Upper lobe of right lung (tissue), 1 donor: ENCODE measurements around the gene CEACAM5. TPM values are rescaled to one million over a fixed set of nuclear protein-coding genes. Genes with fewer than 3 reads are reported as not detected.
A peak's percentile ranks its signal among the peaks of the same experiment; 100 is the strongest.

Experiments used
- ATAC-seq: fragments of 200-7000 bp; cut with Tn5 transposase; one replicate; pipeline ENCODE4 v1.9.1; 2020; ENCODE audit warnings: mild to moderate bottlenecking, moderate library complexity
- DNase-seq: peaks from one replicate; pipeline ENCODE4 v3.0.0-alpha.2; 2020
- H3K27ac ChIP-seq: fragments of 200-600 bp; one replicate; pipeline ENCODE4 v1.8.0; 2022
- H3K27me3 ChIP-seq: fragments of 200-600 bp; one replicate; pipeline ENCODE4 v1.8.0; 2022; ENCODE audit warnings: mild to moderate bottlenecking
- H3K36me3 ChIP-seq: fragments of 200-600 bp; one replicate; pipeline ENCODE4 v1.8.0; 2022
- H3K4me1 ChIP-seq: fragments of 200-600 bp; one replicate; pipeline ENCODE4 v1.8.0; 2022
- H3K4me3 ChIP-seq: fragments of 200-600 bp; one replicate; pipeline ENCODE4 v1.8.0; 2022; ENCODE audit warnings: mild to moderate bottlenecking
- H3K9me3 ChIP-seq: fragments of 200-600 bp; one replicate; pipeline ENCODE4 v1.8.0; 2022
- intact Hi-C: fragments of 100-400 bp; cut with DNase I; formaldehyde crosslinking; loops from one replicate; pipeline ENCODE4 v1.11.0; 2022
- total RNA-seq: library from RNA; stranded (reverse); fragmentation: NEBNext Ultra II Directional; extraction: Animal tissue kit (Norgen Biotek cat#: 25700); gene quantifications from one replicate; pipeline ENCODE4 v1.2.1, GENCODE V29; 2021
- TF ChIP-seq, protein P1 (sequence below): fragments of 200-600 bp; IDR thresholded peaks from one replicate; pipeline ENCODE4 v1.8.0; 2022; ENCODE audit warnings: antibody characterized with exemption
- donor health status: DM: no; HTN: yes; CAD: no; lungs with severe emphysema.

CEACAM5 gene
- total RNA-seq, 1 donor from 2014 or later = 35.0 TPM

DNA sequence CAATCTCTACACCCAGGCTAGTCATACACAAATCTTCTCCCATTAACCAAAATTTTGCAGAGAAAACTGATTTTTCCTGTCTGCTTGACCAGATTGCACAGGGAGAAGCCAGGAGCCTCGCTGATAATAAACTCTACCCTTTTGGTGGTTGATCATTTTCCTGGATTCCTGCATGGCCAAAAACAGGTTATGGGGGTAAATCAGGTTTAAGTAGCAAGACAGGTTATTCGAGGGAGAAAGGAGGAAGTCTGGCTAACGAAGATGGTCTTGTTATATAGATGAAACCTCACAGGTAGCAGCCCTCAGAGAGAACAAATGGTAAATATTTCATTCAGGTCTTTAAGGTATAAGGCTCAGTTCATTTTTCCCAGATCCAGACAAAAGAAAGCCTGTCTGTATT is 30.9 kb downstream of the CEACAM5 start:
- intact Hi-C loops = no loop called here
- Histone ChIP-seq H3K9me3 (no peaks in the 10 kb centered on the region), H3K4me3 (no peak overlapping the region), H3K36me3 (no peaks in the 10 kb centered on the region), H3K27ac (no peak overlapping the region), H3K27me3 (no peaks in the 10 kb centered on the region), H3K4me1 (no peaks in the 10 kb centered on the region)
- DNase-seq (no peak), ATAC-seq (no peak)
- TF ChIP-seq, protein P1, sequence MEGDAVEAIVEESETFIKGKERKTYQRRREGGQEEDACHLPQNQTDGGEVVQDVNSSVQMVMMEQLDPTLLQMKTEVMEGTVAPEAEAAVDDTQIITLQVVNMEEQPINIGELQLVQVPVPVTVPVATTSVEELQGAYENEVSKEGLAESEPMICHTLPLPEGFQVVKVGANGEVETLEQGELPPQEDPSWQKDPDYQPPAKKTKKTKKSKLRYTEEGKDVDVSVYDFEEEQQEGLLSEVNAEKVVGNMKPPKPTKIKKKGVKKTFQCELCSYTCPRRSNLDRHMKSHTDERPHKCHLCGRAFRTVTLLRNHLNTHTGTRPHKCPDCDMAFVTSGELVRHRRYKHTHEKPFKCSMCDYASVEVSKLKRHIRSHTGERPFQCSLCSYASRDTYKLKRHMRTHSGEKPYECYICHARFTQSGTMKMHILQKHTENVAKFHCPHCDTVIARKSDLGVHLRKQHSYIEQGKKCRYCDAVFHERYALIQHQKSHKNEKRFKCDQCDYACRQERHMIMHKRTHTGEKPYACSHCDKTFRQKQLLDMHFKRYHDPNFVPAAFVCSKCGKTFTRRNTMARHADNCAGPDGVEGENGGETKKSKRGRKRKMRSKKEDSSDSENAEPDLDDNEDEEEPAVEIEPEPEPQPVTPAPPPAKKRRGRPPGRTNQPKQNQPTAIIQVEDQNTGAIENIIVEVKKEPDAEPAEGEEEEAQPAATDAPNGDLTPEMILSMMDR = no peak

DNA sequence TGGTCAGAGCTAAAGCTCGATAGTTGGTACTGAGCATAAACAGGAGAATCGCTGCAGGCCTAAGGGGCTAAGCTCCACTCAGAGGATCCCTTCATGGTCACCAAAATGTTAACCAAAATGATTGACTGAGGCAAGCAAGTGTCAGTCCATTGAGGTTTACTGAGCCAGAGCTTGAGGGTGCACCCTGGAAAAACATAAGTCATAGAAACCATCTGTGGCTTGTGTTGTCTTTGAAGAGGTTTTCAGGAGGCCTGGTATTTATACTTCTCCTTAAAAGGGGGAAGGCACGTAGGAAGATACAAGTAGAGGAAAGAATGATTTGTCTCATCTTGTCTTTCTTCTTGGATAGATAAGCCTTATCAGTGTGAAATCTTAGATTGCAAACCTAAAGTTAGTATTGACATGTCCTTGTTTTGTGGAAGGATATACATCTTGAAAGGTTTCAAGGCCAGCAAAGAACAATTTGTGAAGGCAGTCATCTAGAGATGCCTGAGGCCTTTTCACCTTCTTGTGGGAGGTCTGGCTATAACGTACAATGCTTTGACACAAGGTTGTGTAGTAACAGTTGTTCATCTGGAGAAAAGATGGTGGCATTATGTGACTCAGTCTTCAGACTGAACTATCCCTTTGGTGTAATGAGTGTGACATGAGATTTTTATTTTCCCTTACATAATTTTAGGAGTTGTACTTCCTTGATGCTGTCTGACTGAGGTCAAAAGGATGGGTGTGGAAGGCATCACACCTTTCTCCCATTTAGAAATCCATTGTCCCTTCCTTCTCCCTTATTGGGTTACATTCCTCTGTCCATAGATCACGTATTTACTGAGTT is 32.2 kb downstream of the CEACAM5 start:
- ATAC-seq (peak; percentile 64), DNase-seq (no peak)
- Histone ChIP-seq H3K36me3 (no peaks in the 10 kb centered on the region), H3K4me3 (no peak overlapping the region), H3K27ac (no peak overlapping the region), H3K27me3 (no peaks in the 10 kb centered on the region), H3K4me1 (no peaks in the 10 kb centered on the region), H3K9me3 (no peaks in the 10 kb centered on the region)
- TF ChIP-seq, protein P1 = no peak
- intact Hi-C loops = no loop called here

- ATAC-seq (no peak), DNase-seq (no peak)
- no peaks in the 10 kb centered on the region for H3K27me3 ChIP-seq
- intact Hi-C loops = no loop called here
- H3K4me1 ChIP-seq = no peaks in the 10 kb centered on the region
- H3K4me3 ChIP-seq = no peak overlapping the region
- TF ChIP-seq, protein P1 = no peak
- no peak overlapping the region for H3K27ac ChIP-seq
- H3K9me3 ChIP-seq = no peaks in the 10 kb centered on the region
- no peaks in the 10 kb centered on the region for H3K36me3 ChIP-seq
Measured at GRCh38 chr19:41741244-41741554, 32.8 kb downstream of the CEACAM5 start.

DNA sequence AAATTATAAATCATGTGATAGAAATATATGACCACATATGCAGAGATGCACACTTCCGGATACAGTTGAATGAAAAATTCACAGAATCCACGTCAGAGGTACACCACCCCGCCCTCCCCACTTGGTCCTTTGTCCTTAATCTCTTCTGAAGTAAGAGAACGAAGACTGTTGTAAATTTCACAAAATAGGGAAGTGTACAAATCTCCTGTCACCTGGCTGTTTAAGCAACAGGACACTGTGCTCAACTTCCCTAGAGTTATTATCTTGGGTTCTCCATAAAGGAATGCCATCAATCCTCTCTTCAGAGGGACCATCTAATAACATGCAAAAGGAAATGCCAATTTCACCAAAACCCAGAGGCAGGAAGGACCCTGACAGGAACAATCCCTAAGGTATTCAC is 36.4 kb downstream of the CEACAM5 start:
- H3K27ac ChIP-seq = no peak overlapping the region
- H3K36me3 ChIP-seq = no peaks in the 10 kb centered on the region
- intact Hi-C loops = no loop called here
- TF ChIP-seq, protein P1 = no peak
- H3K4me1 ChIP-seq = no peaks in the 10 kb centered on the region
- ATAC-seq (no peak), DNase-seq (no peak)
- no peak overlapping the region for H3K4me3 ChIP-seq
- H3K27me3 ChIP-seq = peaks cover 4% of the 10 kb centered on the region
- no peaks in the 10 kb centered on the region for H3K9me3 ChIP-seq

GRCh38 chr19:41745756-41746155 is 37.3 kb downstream of the CEACAM5 start:
- Histone ChIP-seq H3K36me3 (no peaks in the 10 kb centered on the region), H3K4me1 (no peaks in the 10 kb centered on the region), H3K9me3 (no peaks in the 10 kb centered on the region), H3K27me3 (peaks cover 4% of the 10 kb centered on the region), H3K4me3 (no peak overlapping the region), H3K27ac (no peak overlapping the region)
- peak; percentile 19 for ATAC-seq
- no peak for DNase-seq
- TF ChIP-seq, protein P1 = no peak
- intact Hi-C loops = no loop called here
